Activated CD4-positive, alpha-beta T cell treated with anti-CD3 and anti-CD28 coated beads for 48 hours (primary cell): ENCODE data around the gene HEG1.

Experiments used
- DNase-seq: peaks from one replicate; pipeline ENCODE4 v3.0.0-alpha.2; 2020

Gene HEG1

DNA sequence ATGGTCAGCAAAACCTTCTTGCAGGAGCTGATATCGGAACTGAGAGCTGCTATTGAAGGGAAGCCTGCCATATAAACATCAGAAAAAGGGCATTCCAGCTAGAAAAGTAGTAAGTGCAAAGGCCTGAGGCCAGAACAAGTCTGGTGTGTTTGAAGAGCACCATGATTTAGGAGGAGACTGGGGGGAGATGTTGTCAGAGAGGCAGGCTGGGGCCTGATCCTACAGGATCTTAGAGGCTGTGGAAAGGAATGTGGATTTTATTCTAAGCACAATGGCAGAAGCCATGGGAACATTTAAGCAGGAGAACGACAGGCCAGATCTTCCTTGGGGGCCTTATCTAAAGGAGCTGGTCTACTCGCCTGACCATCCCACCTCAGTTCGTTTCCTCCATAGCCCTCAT lies 116.1 kb downstream of the HEG1 start:
- DNase-seq: no peak

DNA sequence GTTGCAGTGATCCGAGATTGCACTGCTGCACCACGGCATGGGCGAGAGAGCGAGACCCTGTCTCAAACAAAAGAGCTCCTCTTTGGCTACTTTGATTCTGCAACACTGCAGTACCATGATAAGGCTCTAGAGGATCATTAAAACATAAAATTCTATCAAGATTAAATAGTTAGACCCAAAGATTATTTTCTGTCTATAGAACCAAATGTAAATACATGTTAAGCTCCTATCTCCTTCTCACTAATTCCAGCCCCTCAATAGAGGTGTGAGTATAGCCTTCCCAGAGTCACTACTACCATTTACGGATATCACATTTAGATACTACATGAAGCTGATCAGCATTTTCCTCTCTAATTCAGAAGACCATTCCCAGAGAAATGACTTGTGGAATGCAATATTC lies 116.9 kb downstream of the HEG1 start:
- no peak for DNase-seq

DNA sequence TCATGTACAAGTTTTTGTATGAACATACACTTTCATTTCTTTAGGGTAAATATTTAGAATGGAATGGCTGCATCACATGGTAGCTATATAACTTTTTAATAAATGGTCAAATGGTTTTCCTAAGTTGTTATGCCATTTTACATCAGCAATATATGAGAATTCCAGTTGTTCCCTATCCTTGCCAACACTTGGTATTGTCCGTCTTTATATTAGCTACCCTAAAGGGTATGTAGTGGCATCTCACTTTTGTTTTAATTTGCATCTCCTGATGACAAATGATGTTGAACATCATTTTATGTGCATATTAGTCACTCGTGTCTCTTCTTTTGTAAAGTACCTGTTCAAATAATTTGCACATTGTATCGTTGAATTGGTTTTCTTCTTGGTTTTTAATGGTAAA lies 118.7 kb downstream of the HEG1 start:
- DNase-seq: no peak

DNA sequence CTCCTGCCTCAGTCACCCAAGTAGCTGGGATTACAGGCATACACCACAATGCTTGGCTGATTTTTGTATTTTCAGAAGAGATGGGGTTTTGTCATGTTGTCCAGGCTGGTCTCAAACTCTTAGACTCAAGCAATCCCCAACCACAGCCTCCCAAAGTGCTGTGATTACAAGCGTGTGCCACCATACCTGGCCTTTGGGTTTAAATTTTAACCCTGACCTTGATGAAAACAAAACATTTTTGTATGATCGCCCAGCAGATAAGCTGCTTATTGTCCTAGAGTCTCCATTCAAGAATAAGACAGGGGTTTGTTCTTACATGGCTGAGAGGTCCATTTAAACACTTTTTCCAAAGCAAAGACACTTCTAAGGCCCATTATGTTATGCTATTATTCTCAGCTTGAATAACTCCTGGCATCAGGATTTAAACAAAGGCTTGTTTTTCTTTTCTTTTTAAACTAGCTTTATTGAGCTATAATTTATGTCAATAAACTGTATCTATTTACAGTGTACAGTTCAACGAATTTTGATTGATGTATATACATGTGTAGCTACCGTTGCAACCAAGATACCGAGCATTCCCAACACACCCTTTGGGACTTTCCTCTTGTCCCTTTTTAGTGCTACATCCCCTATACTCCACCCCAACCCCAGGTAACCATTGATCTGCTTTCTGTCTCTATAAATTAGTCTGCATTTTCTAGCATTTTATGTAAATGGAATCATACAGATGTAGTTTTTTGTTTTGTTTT lies 119.8 kb downstream of the HEG1 start:
- DNase-seq: no peak

DNA sequence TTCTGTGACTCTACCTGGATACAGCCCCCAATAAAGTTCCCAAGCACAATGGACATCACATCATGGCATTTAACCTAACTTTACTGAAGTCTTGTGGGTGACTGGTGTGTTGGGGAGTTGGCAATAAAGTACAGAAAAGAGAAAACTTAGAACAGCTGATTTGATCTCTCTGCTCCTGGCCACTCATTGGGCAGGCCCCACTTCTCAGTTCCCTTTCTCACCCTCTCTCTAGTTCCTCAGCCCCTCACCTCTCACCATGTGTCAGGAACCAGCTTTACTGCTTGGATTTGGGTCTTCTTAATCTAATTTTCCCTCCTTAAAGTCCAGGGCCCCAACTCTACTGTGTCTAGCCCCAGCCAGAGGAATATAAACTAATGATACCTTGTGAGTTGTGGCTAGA lies 120.5 kb downstream of the HEG1 start:
- DNase-seq: no peak

DNA sequence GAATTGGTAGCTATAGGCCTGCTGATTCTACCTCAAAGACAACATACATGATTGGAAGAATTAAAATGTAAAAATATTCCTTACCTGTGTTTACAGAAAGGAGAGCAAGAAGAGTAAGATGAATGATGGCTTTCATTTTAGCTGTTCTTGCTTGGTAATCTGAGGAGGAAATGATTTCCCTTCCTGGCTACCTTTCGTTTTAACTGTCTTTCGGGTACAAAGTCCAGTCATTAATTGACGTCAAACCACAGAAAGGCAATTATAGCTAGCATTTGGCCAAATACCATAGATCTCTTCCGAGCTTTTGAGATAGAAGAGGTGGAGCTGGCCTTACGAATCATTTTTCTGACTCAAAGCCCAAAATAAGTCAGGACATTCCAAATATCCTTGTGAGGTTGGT lies 121.2 kb downstream of the HEG1 start, which contains the start of gene MUC13:
TSS of gene MUC13 (minus strand) at position 175 of the 400 bp plus-strand sequence. CDS start at position 136, 39 bp downstream.
- DNase-seq: no peak

DNA sequence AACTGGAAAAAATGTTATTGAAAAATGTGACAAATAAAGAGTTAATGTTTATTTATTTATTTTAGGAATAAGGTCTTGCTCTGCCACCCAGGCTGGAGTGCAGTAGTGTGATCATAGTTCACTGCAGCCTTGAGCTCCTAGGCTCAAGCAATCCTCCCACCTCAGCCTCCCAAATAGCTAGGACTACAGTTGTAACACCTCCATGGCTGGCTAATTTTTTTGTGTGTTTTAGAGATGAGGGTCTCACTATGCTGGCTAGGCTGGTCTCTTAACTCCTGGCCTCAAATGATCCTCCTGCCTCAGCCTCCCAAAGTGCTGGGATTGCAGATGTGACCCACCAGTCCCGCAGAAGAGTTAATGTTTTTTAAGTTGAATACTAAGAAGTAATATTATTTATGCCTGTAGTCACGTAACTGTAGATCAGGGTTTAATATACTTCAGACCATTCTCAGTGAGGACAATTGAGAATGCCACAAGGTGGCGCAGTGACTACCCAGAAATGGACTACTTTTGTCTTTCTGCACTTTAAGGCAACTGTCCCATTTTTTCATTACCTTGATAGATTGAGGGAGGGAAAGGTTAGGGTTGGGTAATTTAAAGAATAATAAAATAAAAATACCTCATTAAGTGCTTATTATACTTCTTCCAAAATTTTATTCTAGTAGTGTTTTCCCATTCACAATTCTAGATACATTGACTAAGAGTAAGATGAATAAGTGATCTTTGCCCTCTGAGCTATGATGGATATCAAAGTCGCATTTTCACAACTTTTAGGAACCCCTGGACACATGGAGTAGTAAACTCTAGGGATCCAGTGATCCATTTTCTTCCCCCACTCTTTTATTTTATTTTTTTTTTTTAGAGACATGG lies 127.2 kb downstream of the HEG1 start:
- DNase-seq: peak; percentile 74

DNA sequence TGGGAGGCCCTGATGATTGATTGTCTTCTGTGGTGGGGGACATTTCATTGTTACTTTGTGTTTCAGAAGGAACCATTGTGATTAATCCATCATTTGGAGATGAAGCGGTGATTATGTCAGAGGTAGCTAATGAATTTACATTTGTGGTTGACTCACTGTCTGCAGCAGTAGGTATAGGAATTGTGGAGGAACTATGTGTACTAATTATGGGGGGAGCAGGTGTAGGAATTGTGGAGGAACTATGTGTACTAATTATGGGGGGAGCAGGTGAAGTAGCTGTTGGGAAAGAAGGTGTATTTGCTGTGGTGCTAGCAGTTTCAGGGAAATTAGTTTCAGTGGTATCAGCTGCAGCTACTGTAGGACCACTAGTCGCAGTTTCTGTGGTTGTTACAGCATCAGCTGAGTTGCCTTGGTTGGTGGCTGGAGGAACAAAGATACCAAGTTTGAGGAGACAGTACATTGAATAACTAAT lies 128.2 kb downstream of the HEG1 start:
- no peak for DNase-seq

DNA sequence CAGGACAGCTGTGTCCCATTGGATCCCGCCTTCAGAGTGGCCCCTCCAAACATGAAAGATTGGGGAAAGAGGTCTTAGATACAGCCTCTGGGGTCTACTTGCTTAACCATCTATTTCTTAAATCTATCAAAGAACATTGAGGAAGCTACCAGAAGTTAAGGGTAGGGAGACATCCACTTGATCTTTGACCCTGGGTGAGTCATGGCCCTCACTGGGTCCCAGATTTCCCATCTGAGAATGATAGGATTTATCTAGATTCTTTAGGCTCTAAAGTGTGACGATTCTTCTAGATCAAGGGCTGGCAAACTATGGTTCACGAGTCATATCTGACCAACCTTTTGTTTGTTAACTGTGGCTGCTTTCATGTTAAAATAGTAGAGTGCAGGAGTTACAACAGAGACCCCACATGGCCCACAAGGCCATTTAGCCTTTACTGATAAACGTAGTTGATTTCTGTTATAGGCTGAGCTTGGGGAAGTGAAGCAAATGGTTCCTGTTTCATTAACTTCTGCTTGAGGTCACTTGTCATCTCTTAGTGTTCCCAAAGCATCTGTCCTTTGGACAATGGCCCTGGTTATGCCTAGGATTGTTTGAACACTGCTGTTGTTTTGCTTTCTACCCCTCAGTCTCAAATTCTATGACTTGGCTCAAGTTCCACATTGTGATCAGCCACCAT lies 129.2 kb downstream of the HEG1 start:
- no peak for DNase-seq

DNA sequence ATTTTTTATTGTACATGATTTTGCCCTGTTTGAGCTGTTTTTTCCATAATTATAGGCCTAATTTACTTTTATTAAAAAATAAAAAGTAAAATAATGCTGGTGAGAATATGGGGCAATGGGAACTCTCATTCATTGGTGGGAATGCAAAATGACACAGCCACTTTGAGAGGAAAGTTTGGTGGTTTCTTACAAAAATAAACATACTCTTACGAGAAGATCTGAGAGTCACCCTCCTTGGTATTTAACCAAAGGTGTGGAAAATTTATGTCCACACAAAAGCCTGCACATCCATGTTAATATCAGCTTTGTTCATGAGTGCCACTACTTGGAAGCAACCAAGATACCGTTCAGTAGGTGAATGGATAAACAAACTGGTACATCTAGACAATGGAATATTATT lies 131.1 kb downstream of the HEG1 start:
- no peak for DNase-seq

DNA sequence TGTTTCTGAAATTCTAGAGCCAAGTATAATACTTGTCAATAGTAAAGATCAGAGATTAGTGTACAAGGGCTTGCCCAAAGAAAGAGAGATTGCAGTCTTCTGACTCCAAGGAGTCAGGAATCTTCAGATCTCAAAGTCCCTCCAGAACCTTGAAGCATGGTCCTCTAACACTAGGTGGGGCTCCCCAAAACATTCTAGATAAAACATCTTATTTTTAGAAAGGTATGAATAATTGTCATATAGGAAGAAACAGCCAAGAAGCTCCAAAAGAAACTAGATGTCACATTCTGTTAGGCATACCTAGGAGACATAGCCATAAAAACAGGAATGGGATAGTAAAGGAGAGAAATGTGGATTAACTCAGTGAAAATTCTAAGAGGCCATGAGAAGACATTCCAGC lies 132.0 kb downstream of the HEG1 start:
- DNase-seq: no peak

DNA sequence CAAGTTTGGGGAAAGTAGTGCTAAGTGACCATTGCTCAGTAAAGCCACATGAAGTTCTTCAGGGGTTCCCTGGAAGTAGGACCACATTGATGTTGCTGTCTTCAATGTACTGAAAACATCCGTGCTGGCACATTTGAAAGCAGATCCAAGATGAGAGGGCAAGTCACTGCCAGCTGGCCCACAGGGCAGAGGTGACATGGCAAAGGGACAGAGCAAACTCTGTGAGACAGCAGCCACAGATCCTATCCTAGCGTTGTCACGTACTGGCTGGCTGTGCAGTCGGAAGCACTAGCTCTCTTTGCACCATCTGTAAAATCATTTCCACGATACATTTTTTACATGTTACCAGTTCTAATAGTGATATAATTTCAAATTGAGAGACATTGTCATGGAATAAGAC lies 135.1 kb downstream of the HEG1 start:
- DNase-seq: no peak

DNA sequence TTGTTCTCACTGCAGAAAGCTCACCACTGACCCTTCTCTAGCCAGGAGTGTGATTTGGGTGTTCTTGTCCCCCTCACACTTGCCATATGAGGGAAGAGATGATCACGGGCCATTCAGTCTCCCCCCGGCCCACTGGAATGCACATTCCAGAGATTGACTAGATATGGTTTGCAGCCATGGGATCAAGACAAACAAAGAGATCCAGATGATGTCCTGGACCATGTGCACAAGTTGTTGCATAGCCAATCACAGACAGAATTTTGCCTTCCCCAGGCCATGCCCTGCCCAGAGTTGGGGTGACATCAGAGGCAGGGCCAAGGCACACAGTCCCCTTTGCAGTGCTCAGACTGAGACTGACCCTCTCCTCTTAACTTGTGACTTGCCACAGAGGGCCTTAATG lies 136.0 kb downstream of the HEG1 start:
- DNase-seq: no peak

DNA sequence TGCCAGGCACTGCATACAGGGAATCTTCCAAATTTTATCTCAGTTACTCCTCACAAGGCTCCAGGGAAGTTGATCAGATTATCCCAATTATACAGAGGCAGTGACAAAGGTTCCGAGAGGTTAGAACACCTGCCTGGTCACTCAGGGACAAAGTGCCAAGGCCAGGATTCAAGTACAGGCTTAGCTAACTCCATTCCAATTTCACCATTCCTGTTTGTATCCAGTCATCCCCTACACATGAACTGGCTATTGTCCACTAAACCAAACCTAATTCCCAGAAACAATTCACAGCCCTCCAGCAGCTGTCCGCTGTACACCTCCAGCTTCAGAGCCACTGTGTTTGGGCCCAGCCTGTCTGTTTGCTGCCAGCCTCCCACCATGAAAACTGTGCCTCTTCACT lies 137.3 kb downstream of the HEG1 start:
- DNase-seq: no peak

DNA sequence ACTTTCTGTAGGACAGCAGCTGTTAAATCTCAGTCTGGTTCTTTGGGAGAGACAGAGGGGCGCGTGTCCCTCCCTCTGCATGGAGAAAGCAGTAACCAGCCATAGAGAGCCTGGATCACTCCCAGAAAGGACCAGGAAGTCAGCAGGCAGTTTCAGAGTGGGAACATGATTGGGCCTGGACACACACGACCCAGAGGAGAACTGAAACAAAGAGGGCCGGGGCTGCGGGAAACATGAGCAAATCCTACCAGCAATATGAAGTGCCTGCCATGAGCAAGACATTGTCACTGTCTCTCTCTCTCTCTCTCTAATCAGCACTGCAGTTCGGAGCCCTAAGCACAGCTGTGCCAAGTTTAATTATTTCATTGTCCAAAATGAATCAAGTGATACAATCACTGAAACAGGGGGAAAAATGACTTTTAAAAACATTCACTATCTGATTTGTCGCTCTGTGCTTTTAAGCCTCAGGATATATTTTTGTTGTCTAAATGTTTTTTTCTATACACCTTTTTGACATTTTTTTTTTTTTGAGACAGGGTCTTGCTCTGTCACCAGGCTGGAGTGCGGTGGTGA lies 138.9 kb downstream of the HEG1 start:
- no peak for DNase-seq
